HUES48 (cell line): ENCODE data around the gene CTDSPL.

ENCODE experiments used
- H3K27ac ChIP-seq: one replicate; pipeline ENCODE4 v1.7.0; 2013; ENCODE audit warnings: low read depth, low read length, inconsistent platforms
- H3K27me3 ChIP-seq: 2 replicates; pipeline ENCODE4 v1.6.1; 2013; ENCODE audit warnings: mild to moderate bottlenecking, low read length; ENCODE audit not compliant: control insufficient read depth, insufficient read depth
- H3K36me3 ChIP-seq: 2 replicates; pipeline ENCODE4 v1.6.1; 2013; ENCODE audit warnings: low read length; ENCODE audit not compliant: control insufficient read depth, insufficient read depth
- H3K4me1 ChIP-seq: 2 replicates; pipeline ENCODE4 v1.6.1; 2013; ENCODE audit warnings: mild to moderate bottlenecking, low read length; ENCODE audit not compliant: control insufficient read depth, insufficient read depth
- H3K4me3 ChIP-seq: 2 replicates; pipeline ENCODE4 v1.5.1; 2013; ENCODE audit warnings: mild to moderate bottlenecking, low read depth, low read length
- H3K9ac ChIP-seq: 2 replicates; pipeline ENCODE4 v1.6.1; 2013; ENCODE audit warnings: mild to moderate bottlenecking, low read depth, low read length, moderate library complexity
- H3K9me3 ChIP-seq: 2 replicates; pipeline ENCODE4 v1.6.1; 2013; ENCODE audit warnings: low read length; ENCODE audit not compliant: control insufficient read depth, insufficient read depth

CTDSPL gene

GRCh38 chr3:38004415-38005075 lies 142.9 kb downstream of the CTDSPL start:
- Histone ChIP-seq H3K36me3 (peaks cover 18% of the 10 kb centered on the region), H3K9me3 (no peaks in the 10 kb centered on the region), H3K4me1 (no peaks in the 10 kb centered on the region), H3K4me3 (no peak overlapping the region), H3K27ac (no peak overlapping the region), H3K27me3 (no peaks in the 10 kb centered on the region), H3K9ac (no peak overlapping the region)

GRCh38 chr3:38005076-38006020 lies 143.7 kb downstream of the CTDSPL start:
- Histone ChIP-seq H3K9ac (no peak overlapping the region), H3K27me3 (no peaks in the 10 kb centered on the region), H3K4me1 (no peaks in the 10 kb centered on the region), H3K4me3 (no peak overlapping the region), H3K27ac (no peak overlapping the region), H3K36me3 (peaks cover 18% of the 10 kb centered on the region), H3K9me3 (no peaks in the 10 kb centered on the region)

- H3K4me3 ChIP-seq = no peak overlapping the region
These were observed 144.4 kb downstream of the CTDSPL start for GRCh38 chr3:38006031-38006430.

GRCh38 chr3:38006445-38006995 lies 144.8 kb downstream of the CTDSPL start:
- H3K9ac ChIP-seq = no peak overlapping the region
- H3K9me3 ChIP-seq = no peaks in the 10 kb centered on the region

More at GRCh38 chr3:38006031-38006430, 144.4 kb downstream of the CTDSPL start:
- Histone ChIP-seq H3K9me3 (no peaks in the 10 kb centered on the region), H3K36me3 (peaks cover 18% of the 10 kb centered on the region), H3K27ac (no peak overlapping the region), H3K4me1 (no peaks in the 10 kb centered on the region), H3K27me3 (no peaks in the 10 kb centered on the region), H3K9ac (no peak overlapping the region)

GRCh38 chr3:38007754-38008090 lies 146.0 kb downstream of the CTDSPL start:
- no peak overlapping the region for H3K9ac ChIP-seq
- no peaks in the 10 kb centered on the region for H3K4me1 ChIP-seq
- no peaks in the 10 kb centered on the region for H3K9me3 ChIP-seq
- peaks cover 18% of the 10 kb centered on the region for H3K36me3 ChIP-seq
- H3K27me3 ChIP-seq = no peaks in the 10 kb centered on the region
- H3K4me3 ChIP-seq = no peak overlapping the region
- H3K27ac ChIP-seq = no peak overlapping the region

More at GRCh38 chr3:38006445-38006995, 144.8 kb downstream of the CTDSPL start:
- H3K4me1 ChIP-seq = no peaks in the 10 kb centered on the region
- H3K4me3 ChIP-seq = no peak overlapping the region
- H3K27me3 ChIP-seq = no peaks in the 10 kb centered on the region
- no peak overlapping the region for H3K27ac ChIP-seq
- peaks cover 18% of the 10 kb centered on the region for H3K36me3 ChIP-seq

- Histone ChIP-seq H3K4me3 (no peak overlapping the region), H3K36me3 (peaks cover 18% of the 10 kb centered on the region), H3K4me1 (no peaks in the 10 kb centered on the region), H3K9me3 (no peaks in the 10 kb centered on the region), H3K9ac (no peak overlapping the region), H3K27ac (no peak overlapping the region), H3K27me3 (no peaks in the 10 kb centered on the region)
These were observed 146.6 kb downstream of the CTDSPL start for GRCh38 chr3:38008191-38008701.

GRCh38 chr3:38008971-38009580 lies 147.4 kb downstream of the CTDSPL start:
- Histone ChIP-seq H3K9ac (no peak overlapping the region), H3K4me1 (no peaks in the 10 kb centered on the region), H3K36me3 (peaks cover 18% of the 10 kb centered on the region), H3K27me3 (no peaks in the 10 kb centered on the region), H3K4me3 (no peak overlapping the region), H3K27ac (no peak overlapping the region), H3K9me3 (no peaks in the 10 kb centered on the region)

- Histone ChIP-seq H3K36me3 (peaks cover 19% of the 10 kb centered on the region), H3K27ac (no peak overlapping the region), H3K4me1 (no peaks in the 10 kb centered on the region), H3K9me3 (no peaks in the 10 kb centered on the region), H3K9ac (no peak overlapping the region), H3K27me3 (no peaks in the 10 kb centered on the region), H3K4me3 (no peak overlapping the region)
These were observed 148.3 kb downstream of the CTDSPL start for GRCh38 chr3:38009807-38010591.

- no peak overlapping the region for H3K4me3 ChIP-seq
- no peaks in the 10 kb centered on the region for H3K9me3 ChIP-seq
- H3K9ac ChIP-seq = no peak overlapping the region
- peaks cover 24% of the 10 kb centered on the region for H3K36me3 ChIP-seq
- H3K27ac ChIP-seq = no peak overlapping the region
- H3K27me3 ChIP-seq = no peaks in the 10 kb centered on the region
- no peaks in the 10 kb centered on the region for H3K4me1 ChIP-seq
These were observed 149.4 kb downstream of the CTDSPL start for GRCh38 chr3:38011111-38011510.

GRCh38 chr3:38015485-38015884 lies 153.8 kb downstream of the CTDSPL start:
- Histone ChIP-seq H3K27me3 (no peaks in the 10 kb centered on the region), H3K36me3 (peaks cover 12% of the 10 kb centered on the region; the same call in 1 of the 2 replicates), H3K9ac (no peak overlapping the region), H3K4me3 (no peak overlapping the region), H3K9me3 (no peaks in the 10 kb centered on the region), H3K27ac (no peak overlapping the region), H3K4me1 (no peaks in the 10 kb centered on the region)
